Hepatocyte (in vitro differentiated cells): ENCODE measurements around the gene OTOP3.

ENCODE experiments used
- EZH2 ChIP-seq: fragments of 200-600 bp; sonication (generic); IDR thresholded peaks from 2 replicates; pipeline ENCODE4 v1.6.1; 2016; ENCODE audit warnings: antibody characterized with exemption, mild to moderate bottlenecking, borderline replicate concordance
- EZH2phosphoT487 ChIP-seq: fragments of 200-600 bp; sonication (generic); IDR thresholded peaks from one replicate; pipeline ENCODE4 v1.6.1; 2018; ENCODE audit warnings: antibody characterized with exemption, mild to moderate bottlenecking, low read depth, moderate library complexity; ENCODE audit not compliant: unreplicated experiment, severe bottlenecking
- TF ChIP-seq, protein P1 (sequence below): fragments of 200-600 bp; sonication (generic); IDR thresholded peaks from 2 replicates; pipeline ENCODE4 v1.5.1; 2016; ENCODE audit warnings: antibody characterized with exemption, mild to moderate bottlenecking; ENCODE audit not compliant: poor library complexity

DNA sequence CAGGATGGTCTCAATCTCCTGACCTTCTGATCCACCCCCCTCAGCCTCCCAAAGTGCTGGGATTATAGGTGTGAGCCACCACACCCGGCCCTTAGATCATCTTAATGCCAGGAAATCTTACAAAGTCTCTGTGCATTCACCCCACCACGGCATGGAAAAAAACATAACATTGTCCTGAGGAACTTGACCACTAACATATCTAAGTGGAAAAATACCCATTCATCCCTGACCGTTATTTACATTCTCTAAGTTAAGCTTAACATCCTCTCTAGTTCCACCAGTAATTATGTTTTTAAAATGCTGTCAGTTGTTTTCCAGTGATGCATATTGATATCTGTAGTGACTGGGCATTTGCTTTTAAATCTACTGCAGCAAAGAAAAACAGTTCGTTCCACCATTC is 40.2 kb downstream of the OTOP3 start:
- TF ChIP-seq, protein P1, sequence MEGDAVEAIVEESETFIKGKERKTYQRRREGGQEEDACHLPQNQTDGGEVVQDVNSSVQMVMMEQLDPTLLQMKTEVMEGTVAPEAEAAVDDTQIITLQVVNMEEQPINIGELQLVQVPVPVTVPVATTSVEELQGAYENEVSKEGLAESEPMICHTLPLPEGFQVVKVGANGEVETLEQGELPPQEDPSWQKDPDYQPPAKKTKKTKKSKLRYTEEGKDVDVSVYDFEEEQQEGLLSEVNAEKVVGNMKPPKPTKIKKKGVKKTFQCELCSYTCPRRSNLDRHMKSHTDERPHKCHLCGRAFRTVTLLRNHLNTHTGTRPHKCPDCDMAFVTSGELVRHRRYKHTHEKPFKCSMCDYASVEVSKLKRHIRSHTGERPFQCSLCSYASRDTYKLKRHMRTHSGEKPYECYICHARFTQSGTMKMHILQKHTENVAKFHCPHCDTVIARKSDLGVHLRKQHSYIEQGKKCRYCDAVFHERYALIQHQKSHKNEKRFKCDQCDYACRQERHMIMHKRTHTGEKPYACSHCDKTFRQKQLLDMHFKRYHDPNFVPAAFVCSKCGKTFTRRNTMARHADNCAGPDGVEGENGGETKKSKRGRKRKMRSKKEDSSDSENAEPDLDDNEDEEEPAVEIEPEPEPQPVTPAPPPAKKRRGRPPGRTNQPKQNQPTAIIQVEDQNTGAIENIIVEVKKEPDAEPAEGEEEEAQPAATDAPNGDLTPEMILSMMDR, result no peak
- no peak for TF ChIP-seq EZH2
- TF ChIP-seq EZH2phosphoT487, result no peak
